Heart left ventricle (tissue), 13 donors: ENCODE data around the gene MEGF11.

Experiments
- POLR2A ChIP-seq, 2 donors: fragments of 450-650 bp; IDR thresholded peaks; one replicate each; pipeline ENCODE4 v1.6.1; 2017; ENCODE audit warnings: antibody characterized with exemption in 2 of 2, mild to moderate bottlenecking in 2 of 2, moderate library complexity in 2 of 2
- TF ChIP-seq, protein P1 (sequence below), 12 donors: fragments of 200-600 bp; sonication (generic) in 4 of 12; IDR thresholded peaks; one replicate each; pipeline versions ENCODE4 v1.5.0 to v1.8.0; 2018 to 2022; ENCODE audit warnings: antibody characterized with exemption in 12 of 12, mild to moderate bottlenecking in 5 of 12
- donor health status: ischemic (EF 13 %, LVEDD 7.1; RV severe dilation, severe dysfunction).
- donor health status: DM: no; HTN: yes; CAD: no.
- donor health status: DM: no; HTN: no; CAD: no.
- donor health status: ischemic (EF 25% LVEDD 6.9; RV normal size, moderate dysfunction).
- donor health status: ischemic (EF 25% LVEDD 5.7; RV mildly dilated, moderate dysfunction).
- donor health status: ischemic (EF 35%, LVEDD 5.7; RV mildly dilated, moderate dysfunction).
- donor health status: nonischemic (EF 11% LVEDD 7.7; RV severe dilation, severe dysfunction).
- donor health status: DM: yes; HTN: yes; CAD: no.
- donor health status: PGD.
- donor health status: ischemic (EF 29% LVEDD 5.4; RV normal size, mild dysfunction).
- donor health status: nonischemic (EF 23%, LVEDD 6.1; RV moderate dilation, normal function).

DNA sequence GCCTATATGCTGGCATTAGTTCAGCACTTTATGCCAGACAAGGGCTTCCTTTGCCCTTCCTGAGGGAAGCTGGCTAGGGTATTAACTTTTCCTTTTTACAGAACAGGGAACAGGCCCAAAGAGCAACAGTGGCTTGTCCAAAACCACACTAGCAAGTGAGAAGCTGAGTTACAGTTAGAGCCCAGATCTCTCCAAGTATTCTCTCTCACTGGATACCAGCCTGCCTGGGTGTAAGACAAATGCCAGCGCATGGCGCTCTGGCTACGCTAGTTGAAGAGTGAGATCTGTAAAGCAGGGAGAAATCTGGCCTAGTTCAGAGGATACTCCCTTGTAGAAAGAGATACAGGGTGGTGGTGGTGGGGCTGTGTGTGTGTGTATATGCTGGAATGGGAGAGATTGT, 345.9 kb downstream of the MEGF11 start:
- TF ChIP-seq, protein P1, sequence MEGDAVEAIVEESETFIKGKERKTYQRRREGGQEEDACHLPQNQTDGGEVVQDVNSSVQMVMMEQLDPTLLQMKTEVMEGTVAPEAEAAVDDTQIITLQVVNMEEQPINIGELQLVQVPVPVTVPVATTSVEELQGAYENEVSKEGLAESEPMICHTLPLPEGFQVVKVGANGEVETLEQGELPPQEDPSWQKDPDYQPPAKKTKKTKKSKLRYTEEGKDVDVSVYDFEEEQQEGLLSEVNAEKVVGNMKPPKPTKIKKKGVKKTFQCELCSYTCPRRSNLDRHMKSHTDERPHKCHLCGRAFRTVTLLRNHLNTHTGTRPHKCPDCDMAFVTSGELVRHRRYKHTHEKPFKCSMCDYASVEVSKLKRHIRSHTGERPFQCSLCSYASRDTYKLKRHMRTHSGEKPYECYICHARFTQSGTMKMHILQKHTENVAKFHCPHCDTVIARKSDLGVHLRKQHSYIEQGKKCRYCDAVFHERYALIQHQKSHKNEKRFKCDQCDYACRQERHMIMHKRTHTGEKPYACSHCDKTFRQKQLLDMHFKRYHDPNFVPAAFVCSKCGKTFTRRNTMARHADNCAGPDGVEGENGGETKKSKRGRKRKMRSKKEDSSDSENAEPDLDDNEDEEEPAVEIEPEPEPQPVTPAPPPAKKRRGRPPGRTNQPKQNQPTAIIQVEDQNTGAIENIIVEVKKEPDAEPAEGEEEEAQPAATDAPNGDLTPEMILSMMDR (IDR thresholded peaks at IDR 0.05): no peak
- no peak for TF ChIP-seq POLR2A (IDR thresholded peaks at IDR 0.05)
